HG02981 (cell line): ENCODE results near the gene PLPP1.
A peak's percentile ranks its signal among the peaks of the same experiment; 100 is the strongest.
"Not testable (repeated sequence)": the region's sequence is repeated elsewhere in the genome, so short reads cannot be mapped to it uniquely, and the experiment has no call there.

Source experiments
- ATAC-seq: cut with Tn5 transposase; IDR thresholded peaks from one replicate; pipeline ENCODE4 v1.9.1; 2021; ENCODE audit warnings: mild to moderate bottlenecking, moderate library complexity; ENCODE audit not compliant: unreplicated experiment

The PLPP1 gene

DNA sequence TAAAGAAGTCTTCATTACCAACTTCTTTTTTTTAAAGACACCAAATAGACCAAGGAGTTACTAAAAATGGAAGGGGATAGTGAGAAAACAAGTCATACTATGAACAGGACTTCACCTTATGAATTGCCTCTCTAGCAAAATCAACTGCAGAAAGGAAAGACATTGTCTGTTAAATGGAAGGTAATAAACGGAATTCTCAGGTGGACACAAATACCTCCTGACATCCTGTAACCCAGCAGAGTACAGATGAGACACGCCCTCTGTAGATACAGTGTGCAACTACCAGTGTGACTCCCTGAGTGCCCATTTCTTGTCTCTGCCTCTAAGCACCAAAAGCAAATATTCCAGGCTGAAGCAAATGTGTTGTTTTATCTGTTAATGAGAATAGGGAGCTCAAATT is 12.2 kb upstream of the PLPP1 start:
- no peak for ATAC-seq

DNA sequence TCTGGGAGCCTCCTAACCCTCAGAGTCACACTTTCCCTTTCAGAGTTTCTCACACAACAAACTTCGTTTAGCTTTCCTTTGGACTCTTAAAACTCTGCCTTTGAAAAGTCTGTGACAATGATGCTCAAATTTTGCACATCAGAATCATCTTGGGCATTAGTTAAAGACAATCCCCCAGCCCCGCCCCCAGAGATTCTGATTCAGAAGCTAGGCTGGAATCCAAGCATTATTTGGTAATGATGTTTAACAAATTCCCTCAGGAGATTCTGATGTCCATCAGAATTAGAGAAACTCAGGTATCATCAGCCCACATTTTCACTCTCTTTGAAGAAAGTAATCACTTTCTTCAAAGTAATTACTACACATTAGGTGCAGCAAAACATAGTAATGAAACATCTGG is 9.6 kb upstream of the PLPP1 start:
- no peak for ATAC-seq

DNA sequence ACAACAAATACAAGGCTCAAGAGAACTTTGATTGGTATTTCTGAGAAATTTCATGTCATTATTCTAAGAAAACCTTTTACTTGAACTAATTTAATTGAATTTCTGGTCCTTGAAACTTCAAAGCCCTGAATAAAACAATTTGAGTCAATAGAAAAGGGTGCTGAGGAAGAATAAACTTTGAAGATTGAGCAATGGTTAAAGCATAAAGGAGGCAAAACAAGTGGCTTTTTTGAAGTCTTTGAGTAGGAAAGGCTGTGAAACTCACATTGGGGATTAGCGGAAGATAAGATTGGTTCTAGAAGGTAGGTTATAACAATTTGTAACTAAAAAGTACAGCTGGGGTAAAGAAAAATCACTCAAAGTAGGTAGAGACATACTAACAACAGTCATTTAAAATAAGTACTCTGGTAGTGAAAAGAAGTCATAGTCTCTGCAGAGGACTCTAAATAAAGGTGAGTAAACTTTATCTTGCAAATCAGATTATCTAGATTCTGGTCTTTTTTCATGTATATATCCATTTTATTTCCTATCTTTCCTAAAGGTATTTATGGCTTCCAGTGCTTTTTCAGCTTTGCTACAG is 6.4 kb upstream of the PLPP1 start:
- no peak for ATAC-seq

DNA sequence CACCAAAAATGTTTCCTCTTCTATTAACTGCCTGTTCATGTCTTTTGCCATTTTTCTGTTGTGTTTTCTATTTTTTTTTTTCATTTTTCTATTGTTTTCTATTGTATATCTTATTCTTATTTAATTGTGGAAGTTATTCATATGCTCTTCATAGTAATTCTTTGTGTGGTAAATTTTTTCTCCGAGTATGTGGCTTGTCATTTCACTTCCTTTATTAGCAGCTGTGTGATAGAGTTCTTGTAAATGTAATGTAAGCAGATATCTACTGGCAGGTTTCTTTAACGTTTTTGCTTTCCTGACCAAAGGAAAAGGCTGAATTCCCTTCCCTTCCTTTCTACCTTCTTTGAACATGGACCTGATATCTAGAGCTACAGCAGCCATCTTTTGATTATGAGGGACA is 5.8 kb upstream of the PLPP1 start:
- no peak for ATAC-seq

DNA sequence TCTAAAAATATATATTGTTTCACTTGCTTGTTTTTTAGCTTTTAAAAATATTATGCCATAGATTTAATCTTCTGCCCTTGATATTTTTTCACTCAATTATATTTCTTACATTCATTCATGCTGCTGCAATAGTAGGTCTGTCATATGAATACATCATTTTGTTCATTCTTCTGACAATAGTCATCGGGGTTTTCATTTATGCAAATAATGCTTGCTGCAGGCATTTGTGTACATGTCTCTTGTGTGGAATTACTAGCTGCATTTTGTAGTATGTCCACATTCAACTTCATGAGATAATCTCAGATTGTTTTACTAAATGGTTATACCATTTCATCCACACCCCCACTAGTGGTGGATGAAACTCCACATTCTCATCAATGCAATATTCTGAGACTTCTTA is 5.3 kb upstream of the PLPP1 start:
- no peak for ATAC-seq

- no peak for ATAC-seq
Observed at GRCh38 chr5:55538661-55539060, 3.9 kb upstream of the PLPP1 start.

DNA sequence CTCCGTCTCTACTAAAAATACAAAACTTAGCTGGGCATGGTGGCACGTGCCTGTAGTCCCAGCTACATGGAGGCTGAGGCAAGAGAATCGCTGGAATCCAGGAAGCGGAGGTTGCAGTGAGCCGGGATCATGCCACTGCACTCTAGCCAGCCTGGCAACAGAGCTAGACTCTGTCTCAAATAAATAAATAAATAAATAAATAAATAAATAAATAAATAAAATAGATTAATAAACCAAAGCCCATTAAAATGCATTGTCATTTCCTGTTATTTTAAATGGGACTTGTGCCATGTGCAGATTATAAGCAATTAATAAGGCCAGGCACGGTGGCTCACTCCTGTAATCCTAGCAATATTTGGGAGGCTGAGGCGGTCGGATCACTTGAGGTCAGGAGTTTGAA is 2.6 kb upstream of the PLPP1 start:
- not testable (repeated sequence) for ATAC-seq

- peak; percentile 6 for ATAC-seq
Observed at GRCh38 chr5:55535199-55535905, 588 bp upstream of the PLPP1 start.

DNA sequence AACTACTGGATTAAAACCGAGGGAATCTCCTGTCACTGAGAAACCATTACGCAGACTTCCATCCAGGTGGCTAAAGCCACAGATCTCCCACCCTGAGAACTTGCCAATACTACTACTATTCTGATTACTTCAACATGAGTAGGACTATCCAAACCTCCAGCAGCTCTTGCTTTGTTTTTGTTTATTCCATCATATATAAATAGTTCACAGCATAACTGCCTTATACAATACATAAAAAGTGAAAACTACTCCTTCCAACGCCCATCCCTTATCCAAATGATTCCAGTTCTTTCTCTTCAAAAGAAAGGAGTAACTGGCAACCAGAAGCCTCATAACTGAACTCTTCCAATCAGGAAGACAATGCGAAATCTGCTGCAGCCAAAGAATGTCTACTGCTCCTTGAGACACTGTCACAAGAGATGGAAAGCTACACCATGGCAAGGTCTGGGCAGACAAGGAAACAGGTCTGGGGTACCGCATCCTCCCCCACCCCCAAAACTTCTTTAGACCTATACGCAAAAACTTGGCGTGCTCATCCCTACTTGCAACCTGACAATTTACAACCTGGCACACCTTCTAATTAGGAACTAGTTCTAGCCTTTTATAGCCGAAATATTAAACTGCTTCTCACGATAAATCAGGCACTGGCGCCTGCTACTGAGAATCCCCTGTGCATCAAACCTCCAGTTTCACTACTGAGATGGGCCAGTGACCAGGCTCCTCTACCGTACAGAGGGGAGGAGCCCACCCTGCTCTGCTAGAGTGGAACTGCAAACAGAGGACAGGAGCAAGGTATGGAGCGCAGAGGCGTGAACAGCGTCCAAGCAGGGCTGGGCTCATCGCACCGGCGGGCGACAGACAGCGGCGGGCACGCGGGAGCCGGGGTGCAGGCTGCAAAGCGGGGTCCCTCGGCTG is 986 bp downstream of the PLPP1 start:
- peak; percentile 48 for ATAC-seq

GRCh38 chr5:55530669-55531068 is 4.1 kb downstream of the PLPP1 start:
- no peak for ATAC-seq

GRCh38 chr5:55524816-55525215 is 9.9 kb downstream of the PLPP1 start:
- ATAC-seq = no peak

GRCh38 chr5:55523293-55523692 is 11.5 kb downstream of the PLPP1 start:
- no peak for ATAC-seq

- ATAC-seq = no peak
Observed at GRCh38 chr5:55521881-55522280, 12.9 kb downstream of the PLPP1 start.

- no peak for ATAC-seq
Observed at GRCh38 chr5:55520117-55520839, 14.5 kb downstream of the PLPP1 start.

- no peak for ATAC-seq
Observed at GRCh38 chr5:55518831-55519390, 15.9 kb downstream of the PLPP1 start.

- ATAC-seq = no peak
Observed at GRCh38 chr5:55517804-55518203, 17.0 kb downstream of the PLPP1 start.

- ATAC-seq = no peak
Observed at GRCh38 chr5:55511010-55511409, 23.8 kb downstream of the PLPP1 start.

GRCh38 chr5:55510523-55510880 is 24.3 kb downstream of the PLPP1 start:
- ATAC-seq = no peak

GRCh38 chr5:55509796-55510522 is 24.8 kb downstream of the PLPP1 start:
- no peak for ATAC-seq

DNA sequence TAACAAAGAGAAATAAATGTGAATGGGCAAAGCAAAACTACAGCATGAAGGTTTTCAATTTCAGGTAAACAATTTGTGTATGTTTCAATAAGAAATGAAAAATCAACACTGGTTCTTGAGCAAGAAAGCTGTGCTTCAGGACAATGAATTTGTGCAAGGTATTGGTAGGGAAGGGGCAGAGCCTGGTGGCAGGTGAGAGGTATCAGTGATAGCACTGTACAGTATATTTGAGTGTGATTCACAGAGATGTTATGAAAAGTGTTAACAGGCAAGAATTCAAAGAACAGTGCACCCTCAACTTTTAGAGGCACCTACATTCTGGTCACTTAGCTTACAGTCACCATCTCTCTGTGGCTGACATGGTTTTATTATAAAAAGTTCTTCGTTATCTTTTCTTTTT is 25.7 kb downstream of the PLPP1 start:
- no peak for ATAC-seq
